K562 (cell line): ENCODE data around the gene SUPT5H. TPM values are rescaled to one million over a fixed set of nuclear protein-coding genes. Genes with fewer than 3 reads are reported as not detected.

Experiments used
- CCAR2 ChIP-seq: fragments of 200-400 bp; formaldehyde crosslinking; IDR thresholded peaks from 2 replicates; pipeline ENCODE4 v1.6.1; 2017; ENCODE audit warnings: mild to moderate bottlenecking, low read depth, low read length
- CHCHD3 ChIP-seq: fragments of 250-450 bp; sonication (Bioruptor Pico); IDR thresholded peaks from 2 replicates; pipeline ENCODE4 v2.1.2; 2022; ENCODE audit warnings: mild to moderate bottlenecking
- EZH2 ChIP-seq: IDR thresholded peaks from 2 replicates; pipeline ENCODE4 v1.6.1; 2012; ENCODE audit warnings: low read depth, mild to moderate bottlenecking, inconsistent platforms, low read length, borderline replicate concordance
- GTF2E2 ChIP-seq: fragments of 200-800 bp; sonication (Bioruptor generic); IDR thresholded peaks from 2 replicates; pipeline ENCODE4 v1.6.1; 2016; ENCODE audit warnings: missing genetic modification characterization, missing compliant biosample characterization
- HIVEP1 ChIP-seq: fragments of 250-450 bp; sonication (Bioruptor Pico); IDR thresholded peaks from 2 replicates; pipeline ENCODE4 v1.4.0; 2020; ENCODE audit warnings: mild to moderate bottlenecking
- MYC ChIP-seq, 2 experiments: fragments of 250-450 bp in 1 of 2; sonication (Bioruptor Pico) in 1 of 2; IDR thresholded peaks; 2 replicates each; pipeline versions ENCODE4 v1.5.1 to v1.6.1; 2012 to 2021; ENCODE audit warnings: low read depth in 2 of 2, borderline replicate concordance in 1 of 2, improper control_type of control experiment in 1 of 2, low read length in 1 of 2, mild to moderate bottlenecking in 1 of 2, moderate library complexity in 1 of 2
- PTBP1 ChIP-seq: fragments of 200-400 bp; formaldehyde crosslinking; IDR thresholded peaks from 2 replicates; pipeline ENCODE4 v1.6.1; 2017; ENCODE audit warnings: low read depth, low read length
- SRSF9 ChIP-seq: fragments of 200-400 bp; formaldehyde crosslinking; IDR thresholded peaks from 2 replicates; pipeline ENCODE4 v1.6.1; 2017; ENCODE audit warnings: low read depth, low read length, borderline replicate concordance
- TAF1 ChIP-seq: IDR thresholded peaks from 2 replicates; pipeline ENCODE4 v1.6.1; 2011; ENCODE audit warnings: mild to moderate bottlenecking, low read length, moderate library complexity; ENCODE audit not compliant: insufficient read depth, control insufficient read depth, severe bottlenecking; ENCODE audit errors: extremely low read depth
- TRIM28 ChIP-seq: fragments of 450-650 bp; IDR thresholded peaks from 2 replicates; pipeline ENCODE4 v1.6.1; 2017
- YY1 ChIP-seq, 3 experiments: IDR thresholded peaks; 2 replicates each; pipeline ENCODE4 v1.6.1; 2011; ENCODE audit warnings: low read length in 2 of 3, mild to moderate bottlenecking in 2 of 3, moderate library complexity in 2 of 3, borderline replicate concordance in 1 of 3, control low read depth in 1 of 3, low read depth in 1 of 3; ENCODE audit not compliant: insufficient read depth in 3 of 3, insufficient replicate concordance in 2 of 3, control insufficient read depth in 1 of 3, insufficient read length in 1 of 3; ENCODE audit errors: extremely low read depth in 1 of 3
- ZNF24 ChIP-seq: fragments of 450-650 bp; IDR thresholded peaks from 2 replicates; pipeline ENCODE4 v1.6.1; 2016
- ZNF644 ChIP-seq: fragments of 200-800 bp; sonication (Bioruptor generic); IDR thresholded peaks from 2 replicates; pipeline ENCODE4 v1.6.1; 2016; ENCODE audit warnings: low read depth, missing genetic modification characterization, missing compliant biosample characterization
- ZNF785 ChIP-seq: fragments of 250-450 bp; sonication (Bioruptor Pico); IDR thresholded peaks from 2 replicates; pipeline ENCODE4 v1.4.0; 2020; ENCODE audit warnings: mild to moderate bottlenecking
- polyA plus RNA-seq, 8 experiments: library from polyadenylated mRNA; depleted of rRNA in 4 of 8; stranded (reverse) in 5 of 8; unstranded in 3 of 8; fragments of >200 nt; fragmentation: Nextera tagmentation in 2 of 8; fragmentation: Illumina TruSeq in 1 of 8; extraction: Ambion mirVana in 2 of 8; extraction: Trizol in 1 of 8; gene quantifications; 2 replicates each; pipeline versions ENCODE4 v1.2.1 to v1.2.3, GENCODE V29; 2011 to 2014; ENCODE audit warnings: inconsistent platforms in 1 of 8, missing spikeins in 1 of 8
- total RNA-seq, 7 experiments: library from RNA; depleted of rRNA in 6 of 7; stranded (reverse); fragments of >200 nt in 6 of 7; fragmentation: Illumina TruSeq in 2 of 7; extraction: Trizol in 2 of 7; gene quantifications; 2 replicates each; pipeline versions ENCODE4 v1.2.1 to v1.2.3, GENCODE V29; 2011 to 2021; ENCODE audit warnings: low replicate concordance in 1 of 7
- TF ChIP-seq, protein P1 (sequence below), 2 experiments: IDR thresholded peaks; 2 replicates each; pipeline ENCODE4 v1.6.1; 2011; ENCODE audit warnings: borderline replicate concordance in 1 of 2, control low read depth in 1 of 2, low read depth in 1 of 2, low read length in 1 of 2, mild to moderate bottlenecking in 1 of 2, mixed read lengths in 1 of 2, moderate library complexity in 1 of 2; ENCODE audit not compliant: insufficient read depth in 1 of 2, insufficient read length in 1 of 2, poor library complexity in 1 of 2, severe bottlenecking in 1 of 2; ENCODE audit errors: extremely low read depth in 1 of 2
- TF ChIP-seq, protein P2 (sequence below): sonication (generic); formaldehyde crosslinking; IDR thresholded peaks from 2 replicates; pipeline ENCODE4 v1.8.1; 2023; ENCODE audit warnings: missing genetic modification reagents, mild to moderate bottlenecking, borderline replicate concordance
- TF ChIP-seq, protein P3 (sequence below): sonication (generic); formaldehyde crosslinking; IDR thresholded peaks from 2 replicates; pipeline ENCODE4 v1.8.0; 2022; ENCODE audit warnings: mild to moderate bottlenecking, missing genetic modification reagents

Gene SUPT5H
- total and polyA plus RNA-seq, 9 of the 15 experiments (the other 6 are each of a cell fraction or from before 2014, with no cell fraction given) = 13.3 to 85.9 (median 35.9) TPM

DNA sequence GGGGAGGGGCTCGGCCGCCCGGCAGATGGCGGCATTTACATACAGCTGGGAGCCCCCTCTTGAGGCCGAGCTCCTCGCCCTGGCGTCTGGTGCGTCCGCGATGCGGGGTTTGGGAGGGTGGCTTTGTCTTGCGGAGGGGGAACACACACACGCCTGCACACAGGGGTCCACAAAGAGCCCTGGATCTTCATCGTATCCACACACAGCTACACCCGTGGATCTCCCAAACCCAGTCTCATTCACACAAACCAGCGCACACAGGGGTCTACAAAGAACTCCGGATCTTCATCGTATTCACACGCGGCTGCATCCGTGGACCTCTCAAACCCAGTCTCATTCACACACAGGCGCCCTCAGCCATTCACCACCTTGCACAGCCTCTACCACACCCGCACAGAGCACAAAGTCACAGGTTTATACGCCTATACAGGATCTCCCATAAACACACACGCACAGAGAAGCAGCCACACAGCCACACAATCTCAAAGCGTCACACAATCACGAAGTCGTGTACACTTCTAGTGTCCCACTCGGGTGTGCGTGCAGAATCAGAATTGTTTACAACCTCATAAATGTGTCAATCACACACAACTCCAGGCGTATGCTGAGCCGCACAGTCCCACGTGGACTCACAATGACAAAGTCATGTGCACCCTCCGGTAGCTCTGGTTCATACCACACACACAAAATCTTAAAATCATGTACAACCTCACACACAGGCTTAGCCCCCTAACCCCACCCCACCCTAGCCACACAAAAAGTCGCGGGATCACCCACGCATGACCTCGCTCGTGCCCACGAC, 52.8 kb downstream of the SUPT5H start (continued):
- TF ChIP-seq, protein P1, sequence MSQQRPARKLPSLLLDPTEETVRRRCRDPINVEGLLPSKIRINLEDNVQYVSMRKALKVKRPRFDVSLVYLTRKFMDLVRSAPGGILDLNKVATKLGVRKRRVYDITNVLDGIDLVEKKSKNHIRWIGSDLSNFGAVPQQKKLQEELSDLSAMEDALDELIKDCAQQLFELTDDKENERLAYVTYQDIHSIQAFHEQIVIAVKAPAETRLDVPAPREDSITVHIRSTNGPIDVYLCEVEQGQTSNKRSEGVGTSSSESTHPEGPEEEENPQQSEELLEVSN (IDR thresholded peaks at IDR 0.05; ENCODE audit: borderline replicate concordance in 1 of 2, extremely low read depth in 1 of 2, insufficient read depth in 1 of 2, insufficient read length in 1 of 2, low read depth in 1 of 2, low read length in 1 of 2, poor library complexity in 1 of 2, severe bottlenecking in 1 of 2) = peak; percentile 64 to 87
- TF ChIP-seq ZNF644 (tag) (no peak), SRSF9 (no peak), ZNF24 (no peak), TAF1 (peak; percentile 29), GTF2E2 (tag) (no peak), CHCHD3 (CRISPR knock-in tag) (no peak), HIVEP1 (no peak), MYC (IDR thresholded peaks at IDR 0.05; ENCODE audit: low read depth, low read length) (peak; percentile 57), MYC (CRISPR knock-in tag; IDR thresholded peaks at IDR 0.05; ENCODE audit: borderline replicate concordance, low read depth) (no peak), EZH2 (no peak), PTBP1 (no peak), CCAR2 (no peak), YY1 (IDR thresholded peaks at IDR 0.05; ENCODE audit: borderline replicate concordance in 1 of 3, control insufficient read depth in 1 of 3, extremely low read depth in 1 of 3, insufficient read depth in 3 of 3, insufficient read length in 1 of 3, insufficient replicate concordance in 2 of 3, low read depth in 1 of 3, low read length in 2 of 3) (peak in 2 of 3 experiments; percentile 26 to 72), TRIM28 (no peak), ZNF785 (CRISPR knock-in tag) (no peak)
- TF ChIP-seq, protein P2, sequence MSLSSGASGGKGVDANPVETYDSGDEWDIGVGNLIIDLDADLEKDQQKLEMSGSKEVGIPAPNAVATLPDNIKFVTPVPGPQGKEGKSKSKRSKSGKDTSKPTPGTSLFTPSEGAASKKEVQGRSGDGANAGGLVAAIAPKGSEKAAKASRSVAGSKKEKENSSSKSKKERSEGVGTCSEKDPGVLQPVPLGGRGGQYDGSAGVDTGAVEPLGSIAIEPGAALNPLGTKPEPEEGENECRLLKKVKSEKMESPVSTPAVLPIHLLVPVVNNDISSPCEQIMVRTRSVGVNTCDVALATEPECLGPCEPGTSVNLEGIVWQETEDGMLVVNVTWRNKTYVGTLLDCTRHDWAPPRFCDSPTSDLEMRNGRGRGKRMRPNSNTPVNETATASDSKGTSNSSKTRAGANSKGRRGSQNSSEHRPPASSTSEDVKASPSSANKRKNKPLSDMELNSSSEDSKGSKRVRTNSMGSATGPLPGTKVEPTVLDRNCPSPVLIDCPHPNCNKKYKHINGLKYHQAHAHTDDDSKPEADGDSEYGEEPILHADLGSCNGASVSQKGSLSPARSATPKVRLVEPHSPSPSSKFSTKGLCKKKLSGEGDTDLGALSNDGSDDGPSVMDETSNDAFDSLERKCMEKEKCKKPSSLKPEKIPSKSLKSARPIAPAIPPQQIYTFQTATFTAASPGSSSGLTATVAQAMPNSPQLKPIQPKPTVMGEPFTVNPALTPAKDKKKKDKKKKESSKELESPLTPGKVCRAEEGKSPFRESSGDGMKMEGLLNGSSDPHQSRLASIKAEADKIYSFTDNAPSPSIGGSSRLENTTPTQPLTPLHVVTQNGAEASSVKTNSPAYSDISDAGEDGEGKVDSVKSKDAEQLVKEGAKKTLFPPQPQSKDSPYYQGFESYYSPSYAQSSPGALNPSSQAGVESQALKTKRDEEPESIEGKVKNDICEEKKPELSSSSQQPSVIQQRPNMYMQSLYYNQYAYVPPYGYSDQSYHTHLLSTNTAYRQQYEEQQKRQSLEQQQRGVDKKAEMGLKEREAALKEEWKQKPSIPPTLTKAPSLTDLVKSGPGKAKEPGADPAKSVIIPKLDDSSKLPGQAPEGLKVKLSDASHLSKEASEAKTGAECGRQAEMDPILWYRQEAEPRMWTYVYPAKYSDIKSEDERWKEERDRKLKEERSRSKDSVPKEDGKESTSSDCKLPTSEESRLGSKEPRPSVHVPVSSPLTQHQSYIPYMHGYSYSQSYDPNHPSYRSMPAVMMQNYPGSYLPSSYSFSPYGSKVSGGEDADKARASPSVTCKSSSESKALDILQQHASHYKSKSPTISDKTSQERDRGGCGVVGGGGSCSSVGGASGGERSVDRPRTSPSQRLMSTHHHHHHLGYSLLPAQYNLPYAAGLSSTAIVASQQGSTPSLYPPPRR (CRISPR knock-in tag) = no peak
- TF ChIP-seq, protein P3, sequence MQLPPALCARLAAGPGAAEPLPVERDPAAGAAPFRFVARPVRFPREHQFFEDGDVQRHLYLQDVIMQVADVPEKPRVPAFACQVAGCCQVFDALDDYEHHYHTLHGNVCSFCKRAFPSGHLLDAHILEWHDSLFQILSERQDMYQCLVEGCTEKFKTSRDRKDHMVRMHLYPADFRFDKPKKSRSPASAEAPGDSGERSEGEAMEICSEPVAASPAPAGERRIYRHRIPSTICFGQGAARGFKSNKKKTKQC = no peak
